Neural crest cell (in vitro differentiated cells): ENCODE measurements around the gene KLHL2. TPM values are rescaled to one million over a fixed set of nuclear protein-coding genes. Genes with fewer than 3 reads are reported as not detected.
"Not testable (repeated sequence)": the region's sequence is repeated elsewhere in the genome, so short reads cannot be mapped to it uniquely, and the experiment has no call there.

ENCODE experiments used
- DNase-seq: peaks from one replicate; pipeline ENCODE4 v3.0.0; 2021; ENCODE audit warnings: low read depth, mixed read lengths, low spot score
- H3K27ac Mint-ChIP-seq: one replicate; pipeline ENCODE4 v1.8.0; 2021; ENCODE audit warnings: mild to moderate bottlenecking, mixed read lengths; ENCODE audit not compliant: unreplicated experiment
- H3K27me3 Mint-ChIP-seq: 2 replicates; pipeline ENCODE4 v1.8.0; 2021; ENCODE audit warnings: low read depth, mild to moderate bottlenecking, mixed read lengths
- H3K36me3 Mint-ChIP-seq: 2 replicates; pipeline ENCODE4 v1.8.0; 2021; ENCODE audit warnings: low read depth, mild to moderate bottlenecking, mixed read lengths
- H3K4me1 Mint-ChIP-seq: 2 replicates; pipeline ENCODE4 v1.8.0; 2021; ENCODE audit warnings: mixed read lengths
- H3K4me3 Mint-ChIP-seq: one replicate; pipeline ENCODE4 v1.8.0; 2021; ENCODE audit warnings: mild to moderate bottlenecking, mixed read lengths
- H3K9me3 Mint-ChIP-seq: 2 replicates; pipeline ENCODE4 v1.8.0; 2021; ENCODE audit warnings: mixed read lengths
- total RNA-seq: library from RNA; stranded (reverse); gene quantifications from 2 replicates; pipeline ENCODE4 v1.2.1, GENCODE V29; 2021
- TF ChIP-seq, protein P1 (sequence below): fragments of 200-600 bp; sonication (generic); conservative IDR thresholded peaks from 2 replicates; pipeline ENCODE4 v1.5.0; 2021; ENCODE audit warnings: antibody characterized with exemption, mild to moderate bottlenecking

KLHL2 gene
- total RNA-seq, 1 donor from 2014 or later = 17.4 TPM

GRCh38 chr4:165175879-165176278, 31.5 kb upstream of the KLHL2 start:
- no peak overlapping the region for H3K27ac Mint-ChIP-seq
- peaks cover 3% of the 10 kb centered on the region for H3K9me3 Mint-ChIP-seq
- H3K4me1 Mint-ChIP-seq = no peaks in the 10 kb centered on the region
- no peak overlapping the region for H3K4me3 Mint-ChIP-seq
- H3K27me3 Mint-ChIP-seq = no peaks in the 10 kb centered on the region
- TF ChIP-seq, protein P1, sequence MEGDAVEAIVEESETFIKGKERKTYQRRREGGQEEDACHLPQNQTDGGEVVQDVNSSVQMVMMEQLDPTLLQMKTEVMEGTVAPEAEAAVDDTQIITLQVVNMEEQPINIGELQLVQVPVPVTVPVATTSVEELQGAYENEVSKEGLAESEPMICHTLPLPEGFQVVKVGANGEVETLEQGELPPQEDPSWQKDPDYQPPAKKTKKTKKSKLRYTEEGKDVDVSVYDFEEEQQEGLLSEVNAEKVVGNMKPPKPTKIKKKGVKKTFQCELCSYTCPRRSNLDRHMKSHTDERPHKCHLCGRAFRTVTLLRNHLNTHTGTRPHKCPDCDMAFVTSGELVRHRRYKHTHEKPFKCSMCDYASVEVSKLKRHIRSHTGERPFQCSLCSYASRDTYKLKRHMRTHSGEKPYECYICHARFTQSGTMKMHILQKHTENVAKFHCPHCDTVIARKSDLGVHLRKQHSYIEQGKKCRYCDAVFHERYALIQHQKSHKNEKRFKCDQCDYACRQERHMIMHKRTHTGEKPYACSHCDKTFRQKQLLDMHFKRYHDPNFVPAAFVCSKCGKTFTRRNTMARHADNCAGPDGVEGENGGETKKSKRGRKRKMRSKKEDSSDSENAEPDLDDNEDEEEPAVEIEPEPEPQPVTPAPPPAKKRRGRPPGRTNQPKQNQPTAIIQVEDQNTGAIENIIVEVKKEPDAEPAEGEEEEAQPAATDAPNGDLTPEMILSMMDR = no peak
- H3K36me3 Mint-ChIP-seq = no peaks in the 10 kb centered on the region
- no peak for DNase-seq

- H3K27me3 Mint-ChIP-seq = no peaks in the 10 kb centered on the region
- H3K27ac Mint-ChIP-seq = no peak overlapping the region
- H3K4me1 Mint-ChIP-seq = no peaks in the 10 kb centered on the region
- no peak overlapping the region for H3K4me3 Mint-ChIP-seq
- no peak for DNase-seq
- H3K36me3 Mint-ChIP-seq = no peaks in the 10 kb centered on the region
- TF ChIP-seq, protein P1 = no peak
- H3K9me3 Mint-ChIP-seq = peaks cover 3% of the 10 kb centered on the region
Measured at GRCh38 chr4:165177725-165178666, 29.4 kb upstream of the KLHL2 start.

DNA sequence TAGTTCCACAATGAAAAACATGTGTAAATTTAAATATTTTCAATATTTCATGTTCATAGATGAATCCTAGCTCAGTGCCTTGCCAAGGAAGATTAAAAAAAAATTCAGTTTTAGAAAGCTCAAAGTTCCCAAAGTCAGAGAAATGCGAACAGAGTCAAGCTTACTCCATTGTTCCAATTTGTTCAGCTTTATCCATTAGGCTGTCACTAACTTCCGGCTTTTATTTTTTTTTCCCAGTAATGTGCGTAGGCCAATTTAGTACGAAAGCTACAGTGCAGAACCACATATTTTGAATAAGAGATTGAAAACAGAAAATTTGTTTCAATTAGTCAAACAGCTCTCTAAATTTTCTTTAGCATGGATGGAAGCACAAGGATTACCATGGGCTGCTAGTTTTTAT, 23.1 kb upstream of the KLHL2 start:
- Mint-ChIP-seq H3K4me3 (no peak overlapping the region), H3K27me3 (no peaks in the 10 kb centered on the region), H3K36me3 (no peaks in the 10 kb centered on the region), H3K27ac (no peak overlapping the region), H3K4me1 (no peaks in the 10 kb centered on the region), H3K9me3 (no peaks in the 10 kb centered on the region)
- no peak for DNase-seq
- TF ChIP-seq, protein P1 = no peak

DNA sequence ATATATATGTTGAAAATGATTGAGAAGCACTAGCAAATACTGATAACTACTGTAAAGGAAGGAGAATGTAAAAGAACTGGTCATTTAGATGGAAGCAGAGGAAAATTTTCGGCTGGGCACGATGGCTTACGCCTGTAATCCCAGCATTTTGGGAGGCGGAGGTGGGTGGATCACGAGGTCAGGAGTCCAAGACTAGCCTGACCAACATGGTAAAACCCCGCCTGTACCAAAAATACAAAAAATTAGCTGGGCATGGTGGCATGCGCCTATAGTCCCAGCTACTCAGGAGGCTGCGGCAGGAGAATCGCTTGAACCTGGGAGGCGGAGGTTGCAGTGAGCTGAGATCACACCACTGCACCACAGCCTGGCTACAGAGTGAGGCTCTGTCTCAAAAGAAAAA, 22.4 kb upstream of the KLHL2 start:
- H3K27ac Mint-ChIP-seq, H3K36me3 Mint-ChIP-seq, H3K9me3 Mint-ChIP-seq, DNase-seq, H3K27me3 Mint-ChIP-seq, H3K4me1 Mint-ChIP-seq, H3K4me3 Mint-ChIP-seq: not testable (repeated sequence)

- H3K9me3 Mint-ChIP-seq = no peaks in the 10 kb centered on the region
- DNase-seq = no peak
- H3K27me3 Mint-ChIP-seq = no peaks in the 10 kb centered on the region
- no peak overlapping the region for H3K4me3 Mint-ChIP-seq
- H3K27ac Mint-ChIP-seq = no peak overlapping the region
- H3K36me3 Mint-ChIP-seq = no peaks in the 10 kb centered on the region
- TF ChIP-seq, protein P1 = no peak
- no peaks in the 10 kb centered on the region for H3K4me1 Mint-ChIP-seq
Measured at GRCh38 chr4:165185448-165185847, 21.9 kb upstream of the KLHL2 start.
